ENCODE results near the gene RPTOR. TPM values are rescaled to one million over a fixed set of nuclear protein-coding genes. Genes with fewer than 3 reads are reported as not detected.

The RPTOR gene
- total RNA-seq, 4 donors from 2014 or later = 47.6 to 56.9 (median 55.4) TPM

GRCh38 chr17:80891397-80892018 lies 346.9 kb downstream of the RPTOR start:
- H3K36me3 ChIP-seq = peaks cover 0 to 32% of the 10 kb centered on the region in 2 donors
- DNase-seq (peak; percentile 24 to 48), ATAC-seq (peak; percentile 49 to 57)
- H3K27ac ChIP-seq = peak overlapping the region in 3 of 4 donors; percentile 80 to 85 (median 84)
- H3K4me1 ChIP-seq = peaks cover 7 to 15% of the 10 kb centered on the region in 2 donors
- no peaks in the 10 kb centered on the region for H3K27me3 ChIP-seq
- in situ Hi-C loops (cut with MboI; ENCODE audit: low sequenced_read_pairs in 4 of 4) = no loop called here
- intact Hi-C loops (cut with DNase I; ENCODE audit: low total_unique reads) = loop anchor here (10.0 kb wide), 1 partner anchor 467 kb away; no protein-coding TSS in a partner anchor
- no peak overlapping the region for H3K4me3 ChIP-seq
- TF ChIP-seq CTCF (IDR thresholded peaks at IDR 0.05 in 4 of 5, conservative IDR thresholded peaks at IDR 0.05 in 1 of 5) (no peak), POLR2A (IDR thresholded peaks at IDR 0.05) (no peak)
- no peaks in the 10 kb centered on the region for H3K9me3 ChIP-seq

DNA sequence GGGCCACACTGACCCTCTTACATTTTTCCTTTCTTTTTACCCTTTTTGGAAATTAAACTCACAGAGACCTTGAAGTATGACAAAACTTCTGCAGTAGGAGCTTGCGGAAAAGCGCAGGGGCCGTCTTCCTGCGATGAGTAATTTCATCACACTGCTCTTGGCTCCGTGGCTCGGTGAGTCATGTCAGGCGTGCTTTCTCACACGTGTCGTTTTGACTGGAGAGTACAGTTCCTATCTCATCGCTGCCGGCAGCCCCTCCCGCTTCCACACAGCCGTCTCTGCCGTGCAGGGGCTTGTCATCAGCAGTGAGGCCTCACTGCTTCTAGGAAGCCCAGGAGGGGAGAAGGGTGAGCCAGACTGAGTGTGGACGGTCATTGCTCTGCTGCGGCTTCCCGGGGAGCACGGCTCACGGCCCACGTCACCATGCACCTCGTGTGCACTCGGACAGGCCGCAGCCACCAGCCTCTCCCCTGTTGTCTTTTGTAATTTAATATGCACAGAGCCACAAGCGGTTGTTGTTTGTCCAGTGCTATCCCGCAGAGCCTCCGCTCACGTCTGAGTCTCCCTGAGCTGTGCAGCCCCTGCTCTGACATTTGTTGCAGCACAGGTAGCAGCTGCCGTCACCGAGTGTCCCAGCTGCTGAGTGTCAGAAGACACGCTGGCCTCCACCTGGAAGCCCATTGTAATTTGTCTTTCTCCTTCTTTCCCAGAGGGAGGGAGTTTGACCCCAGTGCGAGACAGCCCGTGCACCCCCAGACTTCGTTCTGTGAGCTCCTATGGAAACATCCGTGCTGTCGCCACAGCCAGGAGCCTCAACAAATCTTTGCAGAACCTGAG lies 347.6 kb downstream of the RPTOR start:
- intact Hi-C loops (cut with DNase I; ENCODE audit: low total_unique reads) = loop anchor here (10.0 kb wide), 1 partner anchor 467 kb away; no protein-coding TSS in a partner anchor
- Histone ChIP-seq H3K4me3 (no peak overlapping the region), H3K4me1 (peaks cover 7 to 15% of the 10 kb centered on the region in 2 donors), H3K27ac (peak overlapping the region; percentile 63 to 85 (median 82)), H3K9me3 (no peaks in the 10 kb centered on the region), H3K36me3 (peaks cover 0 to 32% of the 10 kb centered on the region in 2 donors), H3K27me3 (no peaks in the 10 kb centered on the region)
- in situ Hi-C loops (cut with MboI; ENCODE audit: low sequenced_read_pairs in 4 of 4) = no loop called here
- DNase-seq (peak; percentile 78 to 88), ATAC-seq (peak; percentile 81 to 89)
- TF ChIP-seq CTCF (IDR thresholded peaks at IDR 0.05 in 4 of 5, conservative IDR thresholded peaks at IDR 0.05 in 1 of 5) (no peak), POLR2A (IDR thresholded peaks at IDR 0.05) (no peak)

DNA sequence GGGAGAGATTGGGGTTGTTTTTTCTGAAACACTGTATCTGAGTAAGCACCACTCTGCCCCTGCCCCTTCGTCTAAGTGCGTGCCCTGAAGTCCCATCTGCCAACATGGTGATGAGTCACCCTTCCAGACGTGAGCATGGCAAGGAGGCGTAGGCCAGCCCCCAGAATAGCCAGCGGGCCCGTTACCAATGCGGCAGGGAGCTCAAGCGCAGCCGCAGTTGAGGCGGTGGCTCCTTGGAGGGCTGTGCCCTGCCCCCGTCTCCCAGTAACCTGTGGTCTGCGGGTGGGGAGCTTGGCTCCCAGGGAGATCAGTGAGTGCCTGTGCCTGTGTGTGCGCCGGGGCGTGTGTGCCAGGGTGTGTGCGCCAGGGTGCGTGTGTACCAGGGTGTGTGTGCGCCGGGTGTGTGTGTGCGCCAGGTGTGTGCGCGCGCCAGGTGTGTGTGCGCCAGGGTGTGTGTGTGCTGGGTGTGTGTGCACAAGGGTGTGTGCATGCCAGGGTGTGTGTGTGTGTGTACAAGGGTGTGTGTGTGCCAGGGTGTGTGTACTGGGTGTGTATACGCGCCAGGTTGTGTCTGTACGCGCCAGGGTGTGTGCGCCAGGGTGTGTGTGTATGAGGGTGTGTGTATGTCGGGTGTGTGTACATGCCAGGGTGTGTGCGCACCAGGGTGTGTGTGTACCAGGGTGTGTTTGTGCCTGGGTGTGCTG lies 348.4 kb downstream of the RPTOR start:
- Histone ChIP-seq H3K27me3 (no peaks in the 10 kb centered on the region), H3K27ac (peak overlapping the region; percentile 63 to 85 (median 82)), H3K36me3 (peaks cover 0 to 30% of the 10 kb centered on the region in 2 donors), H3K9me3 (no peaks in the 10 kb centered on the region), H3K4me3 (no peak overlapping the region), H3K4me1 (peaks cover 7 to 15% of the 10 kb centered on the region in 2 donors)
- intact Hi-C loops (cut with DNase I; ENCODE audit: low total_unique reads) (loop anchor here (10.0 kb wide), 1 partner anchor 468 kb away; no protein-coding TSS in a partner anchor), in situ Hi-C loops (cut with MboI; ENCODE audit: low sequenced_read_pairs in 4 of 4) (no loop called here)
- DNase-seq (peak; percentile 79 to 91), ATAC-seq (peak; percentile 85 to 88)
- TF ChIP-seq POLR2A (IDR thresholded peaks at IDR 0.05) (peak in 1 of 2 donors; percentile 14), CTCF (IDR thresholded peaks at IDR 0.05 in 4 of 5, conservative IDR thresholded peaks at IDR 0.05 in 1 of 5) (no peak)

DNA sequence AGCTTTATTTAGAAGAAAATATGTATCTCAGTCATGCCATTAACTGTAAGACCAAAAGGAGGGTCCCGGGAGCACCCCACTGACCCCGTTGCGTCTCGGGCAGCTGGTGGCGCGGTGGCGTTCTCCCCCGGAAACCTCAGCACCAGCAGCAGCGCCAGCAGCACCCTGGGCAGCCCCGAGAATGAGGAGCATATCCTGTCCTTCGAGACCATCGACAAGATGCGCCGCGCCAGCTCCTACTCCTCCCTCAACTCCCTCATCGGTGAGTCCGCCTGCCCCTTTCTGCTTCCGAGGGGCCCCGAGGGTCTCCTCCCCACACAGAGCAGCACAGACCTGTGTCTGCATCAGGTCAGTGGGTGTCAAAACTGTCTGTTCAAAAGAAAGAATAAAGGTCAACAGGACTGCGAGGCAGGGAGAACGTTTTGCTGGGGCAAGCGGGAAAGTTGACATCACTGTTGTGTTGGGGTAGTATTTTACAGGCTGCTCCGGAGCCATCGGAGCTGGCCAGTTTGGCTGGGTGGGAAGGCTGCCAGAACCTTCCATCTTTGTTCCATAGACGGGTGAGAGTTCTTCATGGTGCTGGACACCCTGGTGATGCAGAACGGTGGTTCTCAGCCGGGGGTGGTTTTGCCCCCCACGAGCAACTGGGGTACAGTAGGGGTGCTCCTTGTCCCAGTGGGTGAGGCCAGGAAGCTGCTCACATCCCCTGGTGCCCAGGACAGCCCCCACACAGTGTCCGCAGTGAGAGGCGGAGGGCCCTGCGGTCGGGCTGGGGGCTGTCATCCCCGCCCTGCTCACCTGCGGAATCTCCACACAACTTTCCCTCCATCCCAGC lies 349.2 kb downstream of the RPTOR start:
- H3K4me3 ChIP-seq = no peak overlapping the region
- no peaks in the 10 kb centered on the region for H3K9me3 ChIP-seq
- in situ Hi-C loops (cut with MboI; ENCODE audit: low sequenced_read_pairs in 4 of 4) = no loop called here
- DNase-seq = no peak
- ATAC-seq = no peak
- H3K27ac ChIP-seq = peak overlapping the region in 3 of 4 donors; percentile 80 to 85 (median 84)
- no peak for TF ChIP-seq CTCF (IDR thresholded peaks at IDR 0.05 in 4 of 5, conservative IDR thresholded peaks at IDR 0.05 in 1 of 5)
- intact Hi-C loops (cut with DNase I; ENCODE audit: low total_unique reads) = loop anchor here (10.0 kb wide), 1 partner anchor 469 kb away; no protein-coding TSS in a partner anchor
- H3K36me3 ChIP-seq = peaks cover 0 to 28% of the 10 kb centered on the region in 2 donors
- no peaks in the 10 kb centered on the region for H3K27me3 ChIP-seq
- H3K4me1 ChIP-seq = peaks cover 7 to 15% of the 10 kb centered on the region in 2 donors

Measured in gastrocnemius medialis (tissue), 4 donors.